ENCODE data around the gene CEP63. TPM values are rescaled to one million over a fixed set of nuclear protein-coding genes. Genes with fewer than 3 reads are reported as not detected.

The CEP63 gene
- total and polyA plus RNA-seq, 9 of the 15 experiments (the other 6 are each of a cell fraction or from before 2014, with no cell fraction given), result 5.1 to 17.8 (median 10.6) TPM

- TF ChIP-seq, protein P1, sequence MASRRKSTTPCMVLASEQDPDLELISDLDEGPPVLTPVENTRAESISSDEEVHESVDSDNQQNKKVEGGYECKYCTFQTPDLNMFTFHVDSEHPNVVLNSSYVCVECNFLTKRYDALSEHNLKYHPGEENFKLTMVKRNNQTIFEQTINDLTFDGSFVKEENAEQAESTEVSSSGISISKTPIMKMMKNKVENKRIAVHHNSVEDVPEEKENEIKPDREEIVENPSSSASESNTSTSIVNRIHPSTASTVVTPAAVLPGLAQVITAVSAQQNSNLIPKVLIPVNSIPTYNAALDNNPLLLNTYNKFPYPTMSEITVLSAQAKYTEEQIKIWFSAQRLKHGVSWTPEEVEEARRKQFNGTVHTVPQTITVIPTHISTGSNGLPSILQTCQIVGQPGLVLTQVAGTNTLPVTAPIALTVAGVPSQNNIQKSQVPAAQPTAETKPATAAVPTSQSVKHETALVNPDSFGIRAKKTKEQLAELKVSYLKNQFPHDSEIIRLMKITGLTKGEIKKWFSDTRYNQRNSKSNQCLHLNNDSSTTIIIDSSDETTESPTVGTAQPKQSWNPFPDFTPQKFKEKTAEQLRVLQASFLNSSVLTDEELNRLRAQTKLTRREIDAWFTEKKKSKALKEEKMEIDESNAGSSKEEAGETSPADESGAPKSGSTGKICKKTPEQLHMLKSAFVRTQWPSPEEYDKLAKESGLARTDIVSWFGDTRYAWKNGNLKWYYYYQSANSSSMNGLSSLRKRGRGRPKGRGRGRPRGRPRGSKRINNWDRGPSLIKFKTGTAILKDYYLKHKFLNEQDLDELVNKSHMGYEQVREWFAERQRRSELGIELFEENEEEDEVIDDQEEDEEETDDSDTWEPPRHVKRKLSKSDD (conservative IDR thresholded peaks at IDR 0.05; ENCODE audit: low read length), result no peak
- TF ChIP-seq TEAD4 (IDR thresholded peaks at IDR 0.05; ENCODE audit: low read length), result no peak
- no peak for TF ChIP-seq TEAD4 (CRISPR knock-in tag; IDR thresholded peaks at IDR 0.05; ENCODE audit: borderline replicate concordance)
Measured at GRCh38 chr3:134485718-134486576, at the start of gene CEP63, which contains the start of gene ANAPC13 (continued).

GRCh38 chr3:134437211-134437752 lies 48.6 kb upstream of the CEP63 start:
- H3K36me3 ChIP-seq (ENCODE audit: control insufficient read depth, insufficient read depth, low read length), result no peaks in the 10 kb centered on the region
- H3K9me3 ChIP-seq (replicated peaks; ENCODE audit: control insufficient read depth, insufficient read depth, low read depth, low read length), result no peaks in the 10 kb centered on the region
- no peaks in the 10 kb centered on the region for H4K20me1 ChIP-seq (replicated peaks; ENCODE audit: control insufficient read depth, insufficient read depth, low read length)
- no peaks in the 10 kb centered on the region for H3K79me2 ChIP-seq (ENCODE audit: control insufficient read depth, insufficient read depth, low read length)
- no peak for FAIRE-seq
- no peak for DNase-seq (ENCODE audit: extremely low read depth in 1 of 4, low spot score in 3 of 4)
- ChIA-PET CTCF (ENCODE audit: low intra/inter-chr PET ratio) (no interaction called here), POLR2A (no interaction called here)
- H3K4me3 ChIP-seq, result no peak overlapping the region
- no TSS peak for BruUV-seq (replicated peaks)
- peaks cover 2 to 21% of the 10 kb centered on the region in 2 experiments; a peak in 4 of 5 replicates for H3K27me3 ChIP-seq (ENCODE audit: control insufficient read depth in 2 of 2, insufficient read depth in 2 of 2, low read length in 2 of 2)
- ATAC-seq, result no peak
- H3K9me1 ChIP-seq (ENCODE audit: control insufficient read depth, insufficient read depth, low read length), result no peaks in the 10 kb centered on the region
- no peaks in the 10 kb centered on the region for H3K4me1 ChIP-seq (replicated peaks in 1 of 2; ENCODE audit: control insufficient read depth in 2 of 2, insufficient read depth in 2 of 2, low read length in 2 of 2)
- in situ Hi-C loops (cut with MboI), result no loop called here
- no peak overlapping the region for H3K9ac ChIP-seq (ENCODE audit: insufficient read depth in 1 of 2, low read depth in 2 of 2, low read length in 2 of 2)
- WGBS (ENCODE audit: insufficient coverage, low coverage, missing lambda C conversion rate), result 0% methylated on average over 3 of the region's 3 CpGs
- no peak overlapping the region for H3K27ac ChIP-seq (ENCODE audit: extremely low read depth, low read depth, low read length)
- intact Hi-C loops (cut with micrococcal nuclease), result no loop called here
- no peak overlapping the region for H2AFZ ChIP-seq (ENCODE audit: low read depth, low read length)
- H3K4me2 ChIP-seq (ENCODE audit: insufficient read depth, low read length), result no peak overlapping the region
- no peak for TF ChIP-seq IFI16 (CRISPR knock-in tag; IDR thresholded peaks at IDR 0.05)
- no peak for TF ChIP-seq ZNF609 (CRISPR knock-in tag; IDR thresholded peaks at IDR 0.05; ENCODE audit: borderline replicate concordance)
- TF ChIP-seq SLC30A9 (CRISPR knock-in tag; IDR thresholded peaks at IDR 0.05), result no peak
- TF ChIP-seq, protein P2, sequence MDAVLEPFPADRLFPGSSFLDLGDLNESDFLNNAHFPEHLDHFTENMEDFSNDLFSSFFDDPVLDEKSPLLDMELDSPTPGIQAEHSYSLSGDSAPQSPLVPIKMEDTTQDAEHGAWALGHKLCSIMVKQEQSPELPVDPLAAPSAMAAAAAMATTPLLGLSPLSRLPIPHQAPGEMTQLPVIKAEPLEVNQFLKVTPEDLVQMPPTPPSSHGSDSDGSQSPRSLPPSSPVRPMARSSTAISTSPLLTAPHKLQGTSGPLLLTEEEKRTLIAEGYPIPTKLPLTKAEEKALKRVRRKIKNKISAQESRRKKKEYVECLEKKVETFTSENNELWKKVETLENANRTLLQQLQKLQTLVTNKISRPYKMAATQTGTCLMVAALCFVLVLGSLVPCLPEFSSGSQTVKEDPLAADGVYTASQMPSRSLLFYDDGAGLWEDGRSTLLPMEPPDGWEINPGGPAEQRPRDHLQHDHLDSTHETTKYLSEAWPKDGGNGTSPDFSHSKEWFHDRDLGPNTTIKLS (IDR thresholded peaks at IDR 0.05; ENCODE audit: borderline replicate concordance, low read depth), result no peak
- TF ChIP-seq HNRNPK (IDR thresholded peaks at IDR 0.05; ENCODE audit: low read depth, low read length, poor library complexity, severe bottlenecking), result no peak
- TF ChIP-seq TCF15 (CRISPR knock-in tag; IDR thresholded peaks at IDR 0.05), result no peak
